Ovary (tissue), 9 donors: ENCODE results near the gene PPIB. TPM values are rescaled to one million over a fixed set of nuclear protein-coding genes. Genes with fewer than 3 reads are reported as not detected.

ENCODE experiments used
- DNase-seq, 5 donors: peaks; one replicate each; pipeline ENCODE4 v3.0.0-alpha.2; 2019 to 2020
- H3K27ac ChIP-seq, 2 donors: fragments of 200-600 bp; one replicate each; pipeline versions ENCODE4 v1.5.1 to v1.8.0; 2019 to 2022
- H3K27me3 ChIP-seq: fragments of 200-600 bp; one replicate; pipeline ENCODE4 v1.8.0; 2022
- H3K36me3 ChIP-seq: fragments of 200-600 bp; sonication (generic); one replicate; pipeline ENCODE4 v1.5.1; 2019
- H3K4me1 ChIP-seq: one replicate; pipeline ENCODE4 v1.8.1; 2013; ENCODE audit warnings: mild to moderate bottlenecking, moderate library complexity; ENCODE audit not compliant: insufficient read depth
- H3K4me3 ChIP-seq: fragments of 200-600 bp; sonication (generic); one replicate; pipeline ENCODE4 v1.5.1; 2017
- H3K9me3 ChIP-seq, 2 donors: fragments of 200-600 bp in 1 of 2; sonication (generic) in 1 of 2; one replicate each; pipeline versions ENCODE4 v1.5.1 to v1.8.1; 2013 to 2019; ENCODE audit warnings: mild to moderate bottlenecking in 1 of 2, moderate library complexity in 1 of 2
- CTCF ChIP-seq, 3 donors: fragments of 450-650 bp in 2 of 3; fragments of 200-600 bp in 1 of 3; IDR thresholded peaks; one replicate each; pipeline versions ENCODE4 v1.5.1 to v1.8.0; 2016 to 2022; ENCODE audit warnings: antibody characterized with exemption in 3 of 3, mild to moderate bottlenecking in 1 of 3
- EP300 ChIP-seq: sonication (generic); formaldehyde crosslinking; IDR thresholded peaks from one replicate; pipeline ENCODE4 v1.6.1; 2017; ENCODE audit warnings: antibody characterized with exemption
- POLR2A ChIP-seq: fragments of 450-650 bp; IDR thresholded peaks from one replicate; pipeline ENCODE4 v1.6.1; 2017; ENCODE audit warnings: antibody characterized with exemption, mild to moderate bottlenecking, moderate library complexity
- WGBS, 3 donors: extraction: QIAGEN DNeasy Blood & Tissue Kit in 1 of 3; methylation state at CpG; one replicate each; pipeline versions ENCODE4 v1.1.5 to v1.1.7; 2013 to 2017; 5-methylcytosine and 5-hydroxymethylcytosine counted together
- intact Hi-C, 4 donors: fragments of 100-400 bp; cut with DNase I; formaldehyde crosslinking; loops; one replicate each; pipeline versions ENCODE4 v1.11.0 to v1.15.1; 2022 to 2023
- polyA plus RNA-seq, 2 donors: library from polyadenylated mRNA; stranded (reverse); fragments of 200-250 nt in 1 of 2; fragments of 350-450 nt in 1 of 2; fragmentation: Illumina TruSeq in 1 of 2; extraction: RNeasy Lipid Tissue Mini Kit (QIAGEN cat#74804) in 1 of 2; gene quantifications; one replicate each; pipeline ENCODE4 v1.2.3, GENCODE V29; 2013 to 2014
- total RNA-seq, 7 donors: library from RNA; depleted of rRNA in 2 of 7; stranded (reverse); fragments of >200 nt in 2 of 7; fragmentation: NEBNext Ultra II Directional in 3 of 7; extraction: Animal tissue kit (Norgen Biotek cat#: 25700) in 3 of 7; gene quantifications; one replicate each; pipeline versions ENCODE4 v1.1.0 to v1.2.4, GENCODE V29; 2016 to 2023
- donor health status: DM: no; HTN: no; CAD: no; lungs with moderate emphysema.
- donor health status: DM: no; HTN: no; CAD: no.
- donor health status: Bipolar disorder and iron deficiency.
- donor health status: DM: yes; HTN: yes; CAD: no.
- donor health status: DM: no; HTN: no; CAD: no.
- donor health status: DM: yes; HTN: yes; CAD: no.

Gene PPIB
- total and polyA plus RNA-seq, 9 donors, result 201 to 589 (median 393) TPM

- WGBS, 3 donors, result 21 to 38% (median 21%) methylated on average over 12 of the region's 12 CpGs
- intact Hi-C loops, result no loop called here
- peak overlapping the region; percentile 3 to 23 for H3K27ac ChIP-seq
- H3K36me3 ChIP-seq, result no peaks in the 10 kb centered on the region
- H3K9me3 ChIP-seq, result no peaks in the 10 kb centered on the region
- no peaks in the 10 kb centered on the region for H3K27me3 ChIP-seq
- no peak for DNase-seq
- peak overlapping the region; percentile 86 for H3K4me3 ChIP-seq
- peaks cover 9% of the 10 kb centered on the region for H3K4me1 ChIP-seq
- TF ChIP-seq POLR2A (no peak), EP300 (no peak), CTCF (IDR thresholded peaks at IDR 0.05) (no peak)
Observed at GRCh38 chr15:64161688-64162477, 939 bp downstream of the PPIB start.

GRCh38 chr15:64158363-64159134 is 4.3 kb downstream of the PPIB start:
- no peaks in the 10 kb centered on the region for H3K27me3 ChIP-seq
- no peak overlapping the region for H3K4me3 ChIP-seq
- no peaks in the 10 kb centered on the region for H3K9me3 ChIP-seq
- DNase-seq, result peak in 1 of 5 donors; percentile 17
- H3K27ac ChIP-seq, result no peak overlapping the region
- 83 to 92% (median 84%) methylated on average over 11 of the region's 11 CpGs for WGBS, 3 donors
- TF ChIP-seq EP300 (no peak), CTCF (IDR thresholded peaks at IDR 0.05) (no peak)
- peaks cover 9% of the 10 kb centered on the region for H3K4me1 ChIP-seq
- intact Hi-C loops, result no loop called here
- no peaks in the 10 kb centered on the region for H3K36me3 ChIP-seq

- no peaks in the 10 kb centered on the region for H3K36me3 ChIP-seq
- WGBS, 3 donors, result 60 to 75% (median 69%) methylated on average over 1 of the region's 1 CpG
- intact Hi-C loops, result no loop called here
- no peak overlapping the region for H3K4me3 ChIP-seq
- H3K27ac ChIP-seq, result no peak overlapping the region
- H3K9me3 ChIP-seq, result no peaks in the 10 kb centered on the region
- no peak for DNase-seq
- TF ChIP-seq EP300, result no peak
- no peak for TF ChIP-seq POLR2A
- no peak for TF ChIP-seq CTCF (IDR thresholded peaks at IDR 0.05)
- no peaks in the 10 kb centered on the region for H3K27me3 ChIP-seq
- peaks cover 9% of the 10 kb centered on the region for H3K4me1 ChIP-seq
Observed at GRCh38 chr15:64157599-64158125, 5.2 kb downstream of the PPIB start.

GRCh38 chr15:64156652-64157331 is 6.0 kb downstream of the PPIB start:
- H3K27me3 ChIP-seq, result no peaks in the 10 kb centered on the region
- peaks cover 9% of the 10 kb centered on the region for H3K4me1 ChIP-seq
- no peak overlapping the region for H3K27ac ChIP-seq
- peak in 1 of 5 donors; percentile 15 for DNase-seq
- no peak overlapping the region for H3K4me3 ChIP-seq
- intact Hi-C loops, result no loop called here
- no peak for TF ChIP-seq POLR2A
- TF ChIP-seq CTCF (IDR thresholded peaks at IDR 0.05), result no peak
- no peak for TF ChIP-seq EP300
- WGBS, 3 donors, result 65 to 71% (median 68%) methylated on average over 16 of the region's 16 CpGs
- no peaks in the 10 kb centered on the region for H3K9me3 ChIP-seq
- H3K36me3 ChIP-seq, result no peaks in the 10 kb centered on the region
